Body of pancreas (tissue), 4 donors: ENCODE measurements around the gene POFUT2. TPM values are rescaled to one million over a fixed set of nuclear protein-coding genes. Genes with fewer than 3 reads are reported as not detected.

Source experiments
- ATAC-seq: fragments of 150-250 bp; one replicate; pipeline ENCODE4 v1.9.1; 2016
- DNase-seq, 4 donors: peaks; one replicate each; pipeline ENCODE4 v3.0.0-alpha.2; 2019
- H3K27ac ChIP-seq, 4 donors: fragments of 200-600 bp; sonication (generic); 1 replicate in 3 of 4; 2 replicates in 1 of 4; pipeline versions ENCODE4 v1.5.1 to v1.6.1; 2016 to 2019; ENCODE audit warnings: mild to moderate bottlenecking in 1 of 4, mixed read lengths in 1 of 4, moderate library complexity in 1 of 4
- H3K27me3 ChIP-seq, 2 donors: fragments of 200-600 bp; sonication (generic); one replicate each; pipeline ENCODE4 v1.6.0; 2016; ENCODE audit warnings: mild to moderate bottlenecking in 1 of 2
- H3K36me3 ChIP-seq, 2 donors: fragments of 200-600 bp; sonication (generic); replicated peaks in 1 of 2; 2 replicates each; pipeline ENCODE4 v1.5.1; 2016; ENCODE audit warnings: low read depth in 2 of 2; ENCODE audit not compliant: insufficient read depth in 1 of 2
- H3K4me1 ChIP-seq: fragments of 200-600 bp; sonication (generic); one replicate; pipeline ENCODE4 v1.6.0; 2016
- H3K4me3 ChIP-seq, 2 donors: fragments of 200-600 bp; sonication (generic); 1 replicate in 1 of 2; 2 replicates in 1 of 2; pipeline ENCODE4 v1.5.1; 2016 to 2019
- H3K9me3 ChIP-seq, 3 donors: fragments of 200-600 bp; sonication (generic); 1 replicate in 2 of 3; 2 replicates in 1 of 3; pipeline ENCODE4 v1.5.1; 2016
- POLR2A ChIP-seq, 3 donors: fragments of 450-650 bp; IDR thresholded peaks; one replicate each; pipeline ENCODE4 v1.6.1; 2016; ENCODE audit warnings: antibody characterized with exemption in 3 of 3, mild to moderate bottlenecking in 2 of 3
- WGBS, 2 donors: methylation state at CpG; one replicate each; pipeline ENCODE4 v1.1.5; 2017; 5-methylcytosine and 5-hydroxymethylcytosine counted together
- intact Hi-C: fragments of 100-400 bp; cut with DNase I; formaldehyde crosslinking; loops from one replicate; pipeline ENCODE4 v1.15.1; 2023
- total RNA-seq, 2 donors: library from RNA; depleted of rRNA; stranded (reverse); fragments of >200 nt; gene quantifications; one replicate each; pipeline ENCODE4 v1.1.0, GENCODE V29; 2016
- TF ChIP-seq, protein P1 (sequence below), 7 experiments: fragments of 450-650 bp in 4 of 7; fragments of 200-600 bp in 3 of 7; sonication (generic) in 3 of 7; IDR thresholded peaks; one replicate each; pipeline ENCODE4 v1.5.1; 2016 to 2019; ENCODE audit warnings: antibody characterized with exemption in 7 of 7

POFUT2 gene
- total RNA-seq, 2 donors from 2014 or later: 16.3 to 46.1 TPM

DNA sequence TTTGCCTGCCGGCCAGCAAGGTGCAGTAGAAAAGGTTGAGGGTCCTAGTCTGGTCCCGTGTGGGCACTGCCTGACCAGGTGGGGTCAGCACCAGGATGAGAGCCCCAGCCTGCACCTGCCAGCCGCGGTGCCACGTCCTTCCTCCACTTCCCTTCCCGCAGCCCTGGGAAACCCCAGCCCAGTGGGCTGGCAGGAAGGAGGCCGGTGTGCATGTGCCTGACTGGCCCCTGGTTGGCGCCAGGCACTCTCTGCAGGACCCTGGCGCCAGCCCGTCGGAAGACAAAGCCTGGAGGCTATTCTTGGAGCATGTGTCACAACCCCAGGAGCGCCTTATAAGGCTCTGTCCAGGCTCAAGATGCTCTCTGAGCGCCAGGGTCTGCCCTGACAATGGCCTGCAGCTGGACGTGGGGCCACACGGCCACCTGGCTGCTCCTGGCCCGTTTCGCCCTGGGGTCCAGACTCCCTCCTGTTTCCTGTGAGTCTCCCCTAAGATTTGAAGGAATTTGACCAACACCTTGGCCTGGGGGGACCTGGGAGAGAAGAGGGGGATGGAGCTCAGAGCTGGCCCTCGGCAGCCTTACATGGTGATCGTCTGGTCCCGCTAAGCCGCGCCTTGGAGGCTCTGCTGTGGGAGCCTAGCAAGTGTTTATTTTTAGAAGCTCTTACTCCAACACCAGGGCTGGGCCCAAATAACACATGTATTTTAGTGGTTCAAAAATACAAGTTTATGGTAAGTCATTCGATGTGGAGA lies 31.9 kb upstream of the POFUT2 start:
- intact Hi-C loops: loop anchor here (10.0 kb wide), 1 partner anchor 95 kb away; no protein-coding TSS in a partner anchor
- Histone ChIP-seq H3K27ac (peak overlapping the region; percentile 45 to 96 (median 58)), H3K27me3 (no peaks in the 10 kb centered on the region), H3K4me3 (no peak overlapping the region), H3K36me3 (no peaks in the 10 kb centered on the region), H3K9me3 (no peaks in the 10 kb centered on the region), H3K4me1 (peaks cover 53% of the 10 kb centered on the region)
- ATAC-seq (peak; percentile 7), DNase-seq (peak in 2 of 4 donors; percentile 13 to 21)
- 61 to 67% methylated on average over 9 to 23 of the region's 23 CpGs for WGBS, 2 donors
- TF ChIP-seq, protein P1, sequence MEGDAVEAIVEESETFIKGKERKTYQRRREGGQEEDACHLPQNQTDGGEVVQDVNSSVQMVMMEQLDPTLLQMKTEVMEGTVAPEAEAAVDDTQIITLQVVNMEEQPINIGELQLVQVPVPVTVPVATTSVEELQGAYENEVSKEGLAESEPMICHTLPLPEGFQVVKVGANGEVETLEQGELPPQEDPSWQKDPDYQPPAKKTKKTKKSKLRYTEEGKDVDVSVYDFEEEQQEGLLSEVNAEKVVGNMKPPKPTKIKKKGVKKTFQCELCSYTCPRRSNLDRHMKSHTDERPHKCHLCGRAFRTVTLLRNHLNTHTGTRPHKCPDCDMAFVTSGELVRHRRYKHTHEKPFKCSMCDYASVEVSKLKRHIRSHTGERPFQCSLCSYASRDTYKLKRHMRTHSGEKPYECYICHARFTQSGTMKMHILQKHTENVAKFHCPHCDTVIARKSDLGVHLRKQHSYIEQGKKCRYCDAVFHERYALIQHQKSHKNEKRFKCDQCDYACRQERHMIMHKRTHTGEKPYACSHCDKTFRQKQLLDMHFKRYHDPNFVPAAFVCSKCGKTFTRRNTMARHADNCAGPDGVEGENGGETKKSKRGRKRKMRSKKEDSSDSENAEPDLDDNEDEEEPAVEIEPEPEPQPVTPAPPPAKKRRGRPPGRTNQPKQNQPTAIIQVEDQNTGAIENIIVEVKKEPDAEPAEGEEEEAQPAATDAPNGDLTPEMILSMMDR (IDR thresholded peaks at IDR 0.05): no peak
- TF ChIP-seq POLR2A (IDR thresholded peaks at IDR 0.05): no peak

DNA sequence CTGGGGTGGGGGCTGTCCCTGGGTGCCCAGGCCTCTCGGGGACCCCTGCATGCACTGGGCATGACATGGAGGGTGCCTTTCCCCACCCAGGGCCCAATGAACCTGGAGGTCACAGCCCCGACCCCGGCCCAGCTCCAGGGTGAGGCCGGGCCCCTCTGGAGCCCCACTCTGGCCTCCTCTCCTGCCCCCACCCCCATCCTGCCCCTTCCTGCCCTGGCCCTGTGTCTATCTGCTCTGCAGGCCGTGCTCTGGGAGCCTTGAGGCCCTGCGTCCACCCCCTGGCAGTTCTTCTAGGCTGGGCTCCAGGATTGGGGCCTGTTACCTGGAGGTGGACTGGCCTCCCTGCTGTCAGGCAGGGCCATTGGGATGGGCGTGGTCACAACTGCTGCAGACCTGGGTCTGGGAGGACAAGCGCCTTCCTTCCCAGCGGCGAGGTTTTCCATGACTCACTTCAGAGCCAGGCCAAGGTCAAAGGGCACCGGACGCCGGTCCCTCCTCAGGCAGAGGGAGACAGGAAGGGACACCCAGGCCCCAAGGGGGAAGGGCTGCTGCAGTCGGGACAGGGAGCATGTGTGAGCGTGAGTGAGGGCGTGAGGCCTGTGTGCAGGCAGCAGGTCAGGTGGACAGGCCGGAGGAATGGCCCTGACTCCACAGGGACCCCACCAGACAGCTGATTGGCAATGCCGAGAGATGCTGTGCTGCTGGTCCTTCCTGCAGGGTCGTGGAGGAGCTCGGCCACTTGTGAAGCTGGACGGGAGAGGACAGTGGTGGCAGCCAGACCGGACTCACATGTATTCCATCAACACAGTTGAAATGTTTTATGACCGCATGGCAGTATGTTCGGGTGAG lies 31.1 kb upstream of the POFUT2 start:
- H3K36me3 ChIP-seq: no peaks in the 10 kb centered on the region
- intact Hi-C loops: no loop called here
- H3K27me3 ChIP-seq: no peaks in the 10 kb centered on the region
- H3K27ac ChIP-seq: peak overlapping the region in 3 of 4 donors; percentile 46 to 68 (median 49)
- H3K4me1 ChIP-seq: peaks cover 47% of the 10 kb centered on the region
- ATAC-seq (peak; percentile 23), DNase-seq (peak; percentile 42 to 63 (median 52))
- TF ChIP-seq, protein P1 (IDR thresholded peaks at IDR 0.05): no peak
- no peak for TF ChIP-seq POLR2A (IDR thresholded peaks at IDR 0.05)
- no peaks in the 10 kb centered on the region for H3K9me3 ChIP-seq
- WGBS, 2 donors: 33 to 51% methylated on average over 3 to 24 of the region's 24 CpGs
- H3K4me3 ChIP-seq: no peak overlapping the region

DNA sequence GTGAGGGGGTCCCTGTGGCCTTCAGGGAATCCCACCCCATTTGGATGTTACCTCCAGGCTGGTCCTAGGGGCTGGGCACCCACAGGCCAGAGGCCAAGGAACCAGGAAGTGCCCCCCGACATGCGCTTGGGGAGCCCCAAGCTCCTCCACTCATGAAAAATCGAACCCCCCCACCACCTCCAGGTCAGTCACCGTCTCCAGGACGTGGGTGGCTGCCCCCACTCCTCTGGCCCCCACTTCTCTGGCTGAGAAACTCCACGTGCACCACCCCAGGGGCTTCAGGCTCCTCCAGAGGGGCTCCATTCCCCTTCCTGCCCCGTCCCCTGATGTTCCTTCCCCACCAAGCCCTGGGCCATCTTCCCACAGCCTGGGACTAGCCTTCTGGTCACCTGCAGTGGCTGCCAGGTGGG lies 30.5 kb upstream of the POFUT2 start:
- no peaks in the 10 kb centered on the region for H3K9me3 ChIP-seq
- peaks cover 41% of the 10 kb centered on the region for H3K4me1 ChIP-seq
- H3K27ac ChIP-seq: peak overlapping the region in 3 of 4 donors; percentile 46 to 68 (median 49)
- TF ChIP-seq, protein P1 (IDR thresholded peaks at IDR 0.05): no peak
- TF ChIP-seq POLR2A (IDR thresholded peaks at IDR 0.05): no peak
- H3K36me3 ChIP-seq: no peaks in the 10 kb centered on the region
- DNase-seq (peak in 1 of 4 donors; percentile 2), ATAC-seq (no peak)
- H3K27me3 ChIP-seq: no peaks in the 10 kb centered on the region
- 86% methylated on average over 7 of the region's 7 CpGs; no CpG with 5 or more reads in 1 of the 2 donors for WGBS, 2 donors
- intact Hi-C loops: no loop called here
- H3K4me3 ChIP-seq: no peak overlapping the region

DNA sequence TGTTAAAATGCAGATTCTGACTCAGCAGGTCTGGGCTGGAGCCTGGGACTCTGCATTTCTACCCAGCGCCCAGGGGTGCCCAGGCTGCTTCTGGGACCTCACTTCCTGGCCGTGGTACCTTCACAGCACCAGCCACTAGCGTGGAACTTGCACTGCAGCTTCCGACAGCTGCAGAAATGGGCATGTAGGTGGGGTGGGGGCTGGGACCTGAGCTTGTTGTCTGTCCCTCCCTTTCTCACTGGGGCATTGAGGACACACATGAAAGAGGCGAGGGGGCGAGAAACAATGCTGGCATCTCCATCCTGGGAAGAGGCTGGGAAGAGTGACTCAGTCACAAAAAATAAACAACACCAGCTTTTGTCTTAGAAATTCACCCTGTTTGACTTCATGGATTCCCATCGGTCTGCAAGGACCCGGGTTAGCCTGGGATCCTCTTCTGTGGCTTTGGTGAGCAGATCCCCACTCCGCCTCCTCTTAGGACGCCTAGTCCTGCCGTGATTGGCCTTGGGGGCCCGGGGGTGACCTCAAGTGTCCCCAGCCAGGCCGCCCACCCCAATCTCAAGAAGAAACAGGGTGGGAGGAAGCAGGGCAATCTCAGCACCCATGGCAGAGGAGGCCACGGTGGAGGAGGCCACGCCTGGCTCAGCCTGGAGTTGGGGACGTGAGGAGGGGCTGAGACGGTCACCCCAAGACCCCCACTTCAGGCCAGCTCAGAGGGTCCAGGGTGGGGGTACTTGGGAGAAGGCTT lies 29.9 kb upstream of the POFUT2 start:
- Histone ChIP-seq H3K27ac (peak overlapping the region in 3 of 4 donors; percentile 46 to 68 (median 49)), H3K4me1 (peaks cover 35% of the 10 kb centered on the region)

More for the DNA sequence above, 29.9 kb upstream of the POFUT2 start:
- DNase-seq: peak in 1 of 4 donors; percentile 3
- H3K4me3 ChIP-seq: no peak overlapping the region
- ATAC-seq: no peak
- H3K9me3 ChIP-seq: no peaks in the 10 kb centered on the region
- WGBS, 2 donors: 55 to 58% methylated on average over 13 to 17 of the region's 17 CpGs
- H3K36me3 ChIP-seq: no peaks in the 10 kb centered on the region
- TF ChIP-seq, protein P1 (IDR thresholded peaks at IDR 0.05): no peak
- no peak for TF ChIP-seq POLR2A (IDR thresholded peaks at IDR 0.05)
- intact Hi-C loops: no loop called here
- no peaks in the 10 kb centered on the region for H3K27me3 ChIP-seq
